Measurements from ENCODE around the gene TEKTIP1. TPM values are rescaled to one million over a fixed set of nuclear protein-coding genes. Genes with fewer than 3 reads are reported as not detected.

Gene TEKTIP1
- total and polyA plus RNA-seq, 9 of the 15 experiments (the other 6 are each of a cell fraction or from before 2014, with no cell fraction given): 0.66 TPM; not detected in 8

GRCh38 chr19:3580156-3580934 is 41.4 kb downstream of the TEKTIP1 start (continued):
- TF ChIP-seq PRDM10 (IDR thresholded peaks at IDR 0.05; ENCODE audit: partially characterized antibody) (no peak), SMARCE1 (IDR thresholded peaks at IDR 0.05) (peak; percentile 87), HOMEZ (CRISPR knock-in tag; IDR thresholded peaks at IDR 0.05) (no peak), ID3 (CRISPR knock-in tag; IDR thresholded peaks at IDR 0.05) (no peak), ID3 (tag; IDR thresholded peaks at IDR 0.05) (no peak), NR2C2 (CRISPR knock-in tag; IDR thresholded peaks at IDR 0.05) (no peak), NR2C2 (tag; IDR thresholded peaks at IDR 0.05) (peak; percentile 66)

Data from K562 (cell line).